ENCODE data around the gene KIF6.

KIF6 gene

DNA sequence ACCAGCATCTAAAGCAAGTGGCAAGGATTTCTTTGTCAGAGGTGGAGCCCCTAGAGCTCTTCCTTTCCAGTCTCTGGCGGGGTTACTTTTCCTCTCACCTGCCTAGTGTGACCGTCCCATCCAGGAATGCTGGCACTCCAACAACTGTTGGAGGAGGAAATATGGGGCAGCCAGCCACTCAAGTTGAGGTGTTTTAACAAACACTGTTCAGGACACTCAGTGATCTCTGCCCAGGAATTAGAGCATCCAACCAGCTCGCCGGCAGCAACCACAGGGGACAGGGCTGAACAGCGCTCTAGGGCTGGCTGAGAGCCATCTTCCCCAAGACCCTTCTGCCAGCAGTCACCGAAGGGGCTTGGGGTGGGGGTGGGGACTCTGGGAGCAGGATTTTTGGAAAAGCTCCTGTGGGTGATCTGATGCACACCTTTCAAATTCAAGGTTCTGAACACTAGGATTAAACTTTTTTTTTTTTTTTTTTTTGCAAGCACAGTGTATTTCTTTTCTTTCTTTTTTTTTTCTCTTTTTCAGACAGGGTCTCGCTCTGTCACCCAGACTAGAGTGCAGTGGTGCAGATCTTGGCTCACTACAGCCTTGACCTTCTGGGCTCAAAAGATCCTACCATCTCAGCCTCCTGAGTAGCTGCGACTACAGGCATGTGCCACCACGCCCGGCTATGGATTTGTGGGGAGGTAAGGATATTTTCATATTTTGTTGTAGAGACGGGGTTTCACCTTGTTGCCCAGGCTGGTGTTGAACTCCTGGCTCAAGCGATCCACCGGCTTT, 374.3 kb downstream of the KIF6 start:
- H3K36me3 ChIP-seq (ENCODE audit: control insufficient read depth, insufficient read depth, low read length): no peaks in the 10 kb centered on the region
- no peak overlapping the region for H3K27ac ChIP-seq (ENCODE audit: insufficient read depth, low read length, poor library complexity, severe bottlenecking)
- no peak for DNase-seq
- no peaks in the 10 kb centered on the region for H3K9me3 ChIP-seq (ENCODE audit: control insufficient read depth, low read length)
- H3K27me3 ChIP-seq (replicated peaks; ENCODE audit: control insufficient read depth, insufficient read depth, low read length, poor library complexity, severe bottlenecking): no peaks in the 10 kb centered on the region
- H3K4me3 ChIP-seq (ENCODE audit: insufficient read depth, low read depth, low read length, poor library complexity, severe bottlenecking): no peak overlapping the region
- H3K4me1 ChIP-seq (ENCODE audit: control insufficient read depth, insufficient read depth, low read length, poor library complexity, severe bottlenecking): no peaks in the 10 kb centered on the region

DNA sequence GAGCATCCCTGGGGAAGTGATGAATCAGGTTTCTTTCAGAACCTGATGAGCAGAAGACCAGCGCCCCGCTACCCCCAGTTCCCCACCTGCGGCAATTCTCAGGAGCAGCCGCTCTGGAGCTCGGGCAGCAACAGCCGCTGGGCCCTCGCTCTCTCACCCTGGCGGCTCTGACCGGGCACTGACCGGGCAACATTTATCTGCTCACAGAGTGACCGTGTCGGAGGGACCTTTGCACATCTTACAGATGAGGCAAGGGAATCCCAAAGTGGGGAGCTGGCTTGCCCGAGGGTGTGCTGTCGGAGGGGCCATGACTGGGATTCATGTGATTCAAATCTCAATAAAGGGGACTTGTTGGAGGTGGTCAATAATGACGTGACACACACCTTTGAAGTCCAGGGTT, 376.5 kb downstream of the KIF6 start:
- no peak overlapping the region for H3K27ac ChIP-seq (ENCODE audit: insufficient read depth, low read length, poor library complexity, severe bottlenecking)
- no peak for DNase-seq
- no peaks in the 10 kb centered on the region for H3K4me1 ChIP-seq (ENCODE audit: control insufficient read depth, insufficient read depth, low read length, poor library complexity, severe bottlenecking)
- H3K27me3 ChIP-seq (replicated peaks; ENCODE audit: control insufficient read depth, insufficient read depth, low read length, poor library complexity, severe bottlenecking): no peaks in the 10 kb centered on the region
- H3K9me3 ChIP-seq (ENCODE audit: control insufficient read depth, low read length): no peaks in the 10 kb centered on the region
- H3K4me3 ChIP-seq (ENCODE audit: insufficient read depth, low read depth, low read length, poor library complexity, severe bottlenecking): no peak overlapping the region
- no peaks in the 10 kb centered on the region for H3K36me3 ChIP-seq (ENCODE audit: control insufficient read depth, insufficient read depth, low read length)

DNA sequence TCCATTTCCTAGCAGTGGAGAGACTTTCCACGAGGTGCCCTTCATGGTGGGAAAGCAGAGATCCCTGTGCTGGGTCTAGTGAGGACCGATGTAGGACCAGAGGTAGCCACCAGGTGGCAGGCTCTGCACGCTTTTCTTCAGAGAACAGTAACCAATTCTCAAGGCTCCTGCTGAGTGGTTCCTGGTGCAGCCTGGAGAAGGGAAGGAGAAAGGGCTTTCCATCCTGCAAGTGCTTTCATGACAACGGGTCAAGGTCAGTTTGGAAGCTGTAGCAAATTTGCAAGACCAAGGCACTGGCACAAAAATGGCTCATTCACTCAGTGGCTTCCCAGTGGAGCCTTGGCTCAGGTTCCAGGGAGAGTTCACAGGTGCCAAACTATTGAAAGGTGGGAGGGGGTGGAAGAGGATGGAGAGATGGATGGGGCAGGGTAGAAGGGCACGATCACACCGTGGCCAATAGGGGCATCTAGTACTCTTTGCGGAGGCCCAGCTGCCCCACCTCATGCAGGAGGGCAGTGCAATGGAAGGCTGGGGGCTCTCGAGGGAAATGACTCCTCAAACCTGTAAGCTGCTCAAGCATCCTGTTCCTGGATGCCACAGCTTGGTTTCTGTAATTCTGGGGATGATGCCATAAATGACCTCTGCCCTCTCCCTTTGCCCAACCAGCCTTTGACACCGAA, 377.2 kb downstream of the KIF6 start:
- H3K9me3 ChIP-seq (ENCODE audit: control insufficient read depth, low read length): no peaks in the 10 kb centered on the region
- no peak overlapping the region for H3K27ac ChIP-seq (ENCODE audit: insufficient read depth, low read length, poor library complexity, severe bottlenecking)
- DNase-seq: peak in 1 of 3 donors; percentile 16
- no peaks in the 10 kb centered on the region for H3K27me3 ChIP-seq (replicated peaks; ENCODE audit: control insufficient read depth, insufficient read depth, low read length, poor library complexity, severe bottlenecking)
- no peak overlapping the region for H3K4me3 ChIP-seq (ENCODE audit: insufficient read depth, low read depth, low read length, poor library complexity, severe bottlenecking)
- no peaks in the 10 kb centered on the region for H3K36me3 ChIP-seq (ENCODE audit: control insufficient read depth, insufficient read depth, low read length)
- H3K4me1 ChIP-seq (ENCODE audit: control insufficient read depth, insufficient read depth, low read length, poor library complexity, severe bottlenecking): no peaks in the 10 kb centered on the region

DNA sequence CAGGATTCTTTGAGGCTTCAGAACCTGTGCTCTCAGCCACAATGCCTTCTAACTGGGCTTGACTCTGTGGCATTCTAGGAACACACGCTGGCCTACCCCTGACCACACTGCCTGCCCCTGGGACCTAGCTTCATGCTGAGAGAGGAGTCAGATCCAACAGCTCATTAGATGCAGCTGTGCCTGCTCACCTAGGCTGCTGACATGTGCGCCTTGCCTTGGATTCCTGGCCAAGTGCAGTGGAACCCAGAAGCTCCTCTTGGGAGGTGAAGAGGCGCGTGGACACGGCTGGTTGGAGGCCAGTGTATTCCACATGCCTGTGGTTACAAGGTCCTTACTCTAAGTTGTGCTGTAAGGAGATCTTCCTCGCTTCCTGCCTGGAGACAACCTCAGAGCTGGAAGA, 378.0 kb downstream of the KIF6 start:
- Histone ChIP-seq H3K9me3 (ENCODE audit: control insufficient read depth, low read length) (no peaks in the 10 kb centered on the region), H3K27me3 (replicated peaks; ENCODE audit: control insufficient read depth, insufficient read depth, low read length, poor library complexity, severe bottlenecking) (no peaks in the 10 kb centered on the region), H3K4me3 (ENCODE audit: insufficient read depth, low read depth, low read length, poor library complexity, severe bottlenecking) (no peak overlapping the region), H3K27ac (ENCODE audit: insufficient read depth, low read length, poor library complexity, severe bottlenecking) (no peak overlapping the region), H3K4me1 (ENCODE audit: control insufficient read depth, insufficient read depth, low read length, poor library complexity, severe bottlenecking) (no peaks in the 10 kb centered on the region), H3K36me3 (ENCODE audit: control insufficient read depth, insufficient read depth, low read length) (no peaks in the 10 kb centered on the region)
- DNase-seq: no peak

- Histone ChIP-seq H3K27ac (ENCODE audit: insufficient read depth, low read length, poor library complexity, severe bottlenecking) (no peak overlapping the region), H3K4me3 (ENCODE audit: insufficient read depth, low read depth, low read length, poor library complexity, severe bottlenecking) (no peak overlapping the region), H3K4me1 (ENCODE audit: control insufficient read depth, insufficient read depth, low read length, poor library complexity, severe bottlenecking) (no peaks in the 10 kb centered on the region), H3K36me3 (ENCODE audit: control insufficient read depth, insufficient read depth, low read length) (no peaks in the 10 kb centered on the region), H3K27me3 (replicated peaks; ENCODE audit: control insufficient read depth, insufficient read depth, low read length, poor library complexity, severe bottlenecking) (no peaks in the 10 kb centered on the region), H3K9me3 (ENCODE audit: control insufficient read depth, low read length) (no peaks in the 10 kb centered on the region)
- DNase-seq: no peak
These were observed 380.4 kb downstream of the KIF6 start for GRCh38 chr6:39344821-39345280.

DNA sequence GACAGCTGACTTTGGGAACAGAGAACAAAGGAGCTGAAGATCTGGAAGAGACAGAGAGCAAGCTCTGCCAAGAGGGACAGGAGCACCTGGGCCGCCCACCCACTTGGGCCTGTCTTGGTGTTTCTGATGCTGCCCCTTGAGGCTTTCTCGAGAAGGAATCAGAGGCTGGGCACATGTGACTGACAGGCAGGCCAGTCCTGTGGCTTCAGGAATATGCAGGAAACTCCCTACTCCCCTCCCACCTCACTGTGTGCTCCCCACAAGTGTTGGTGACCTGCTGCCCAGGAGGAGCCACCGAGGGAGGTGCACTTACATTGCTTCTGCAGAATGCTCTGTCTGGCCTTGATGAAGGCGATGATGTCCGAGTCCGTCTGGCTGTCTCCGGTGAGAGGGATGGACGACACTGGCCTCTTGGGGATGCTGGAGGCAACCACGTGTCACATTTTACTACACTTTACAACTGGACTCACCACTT, 381.8 kb downstream of the KIF6 start:
- Histone ChIP-seq H3K9me3 (ENCODE audit: control insufficient read depth, low read length) (no peaks in the 10 kb centered on the region), H3K4me1 (ENCODE audit: control insufficient read depth, insufficient read depth, low read length, poor library complexity, severe bottlenecking) (no peaks in the 10 kb centered on the region), H3K27ac (ENCODE audit: insufficient read depth, low read length, poor library complexity, severe bottlenecking) (no peak overlapping the region), H3K36me3 (ENCODE audit: control insufficient read depth, insufficient read depth, low read length) (no peaks in the 10 kb centered on the region), H3K4me3 (ENCODE audit: insufficient read depth, low read depth, low read length, poor library complexity, severe bottlenecking) (no peak overlapping the region), H3K27me3 (replicated peaks; ENCODE audit: control insufficient read depth, insufficient read depth, low read length, poor library complexity, severe bottlenecking) (no peaks in the 10 kb centered on the region)
- no peak for DNase-seq

- no peak overlapping the region for H3K27ac ChIP-seq (ENCODE audit: insufficient read depth, low read length, poor library complexity, severe bottlenecking)
- no peak for DNase-seq
- no peaks in the 10 kb centered on the region for H3K36me3 ChIP-seq (ENCODE audit: control insufficient read depth, insufficient read depth, low read length)
- H3K27me3 ChIP-seq (replicated peaks; ENCODE audit: control insufficient read depth, insufficient read depth, low read length, poor library complexity, severe bottlenecking): no peaks in the 10 kb centered on the region
- no peaks in the 10 kb centered on the region for H3K9me3 ChIP-seq (ENCODE audit: control insufficient read depth, low read length)
- no peaks in the 10 kb centered on the region for H3K4me1 ChIP-seq (ENCODE audit: control insufficient read depth, insufficient read depth, low read length, poor library complexity, severe bottlenecking)
- H3K4me3 ChIP-seq (ENCODE audit: insufficient read depth, low read depth, low read length, poor library complexity, severe bottlenecking): no peak overlapping the region
These were observed 382.4 kb downstream of the KIF6 start for GRCh38 chr6:39342692-39343395.

DNA sequence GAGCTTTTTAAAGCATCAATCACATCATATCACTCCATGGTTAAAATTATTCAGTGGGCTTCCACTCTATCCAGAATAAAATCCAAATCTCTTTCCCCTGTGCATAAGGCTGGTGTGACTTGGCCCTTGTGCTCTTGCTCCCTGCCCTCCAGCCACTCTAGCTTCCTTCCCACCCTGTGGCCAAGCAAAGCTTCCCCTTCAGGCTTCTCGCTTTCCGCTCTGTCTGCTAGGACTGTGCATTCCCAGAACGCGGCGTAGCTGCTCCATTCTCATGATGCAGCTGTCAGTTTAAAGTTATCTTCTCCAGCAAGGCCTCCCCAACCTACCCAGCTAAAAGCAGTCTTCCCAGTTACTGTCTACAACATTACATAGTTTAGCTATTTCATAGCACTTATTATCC, 383.3 kb downstream of the KIF6 start:
- Histone ChIP-seq H3K27ac (ENCODE audit: insufficient read depth, low read length, poor library complexity, severe bottlenecking) (no peak overlapping the region), H3K4me3 (ENCODE audit: insufficient read depth, low read depth, low read length, poor library complexity, severe bottlenecking) (no peak overlapping the region), H3K4me1 (ENCODE audit: control insufficient read depth, insufficient read depth, low read length, poor library complexity, severe bottlenecking) (no peaks in the 10 kb centered on the region), H3K27me3 (replicated peaks; ENCODE audit: control insufficient read depth, insufficient read depth, low read length, poor library complexity, severe bottlenecking) (no peaks in the 10 kb centered on the region), H3K36me3 (ENCODE audit: control insufficient read depth, insufficient read depth, low read length) (no peaks in the 10 kb centered on the region), H3K9me3 (ENCODE audit: control insufficient read depth, low read length) (no peaks in the 10 kb centered on the region)
- DNase-seq: no peak

GRCh38 chr6:39341352-39341751, 383.9 kb downstream of the KIF6 start:
- Histone ChIP-seq H3K4me1 (ENCODE audit: control insufficient read depth, insufficient read depth, low read length, poor library complexity, severe bottlenecking) (no peaks in the 10 kb centered on the region), H3K4me3 (ENCODE audit: insufficient read depth, low read depth, low read length, poor library complexity, severe bottlenecking) (no peak overlapping the region), H3K36me3 (ENCODE audit: control insufficient read depth, insufficient read depth, low read length) (no peaks in the 10 kb centered on the region), H3K27ac (ENCODE audit: insufficient read depth, low read length, poor library complexity, severe bottlenecking) (no peak overlapping the region), H3K27me3 (replicated peaks; ENCODE audit: control insufficient read depth, insufficient read depth, low read length, poor library complexity, severe bottlenecking) (no peaks in the 10 kb centered on the region), H3K9me3 (ENCODE audit: control insufficient read depth, low read length) (no peaks in the 10 kb centered on the region)
- no peak for DNase-seq

All from effector memory CD4-positive, alpha-beta T cell (primary cell).